HG02852 (cell line): Measurements from ENCODE around the gene GBP1.
"Not testable (repeated sequence)": the region's sequence is repeated elsewhere in the genome, so short reads cannot be mapped to it uniquely, and the experiment has no call there.

Experiments
- ATAC-seq: cut with Tn5 transposase; IDR thresholded peaks from one replicate; pipeline ENCODE4 v1.9.1; 2021; ENCODE audit warnings: mild to moderate bottlenecking, moderate library complexity; ENCODE audit not compliant: unreplicated experiment

GBP1 gene

GRCh38 chr1:89051955-89052312 lies 13.1 kb downstream of the GBP1 start:
- ATAC-seq: no peak

GRCh38 chr1:89051300-89051954 lies 13.6 kb downstream of the GBP1 start:
- no peak for ATAC-seq

GRCh38 chr1:89050649-89051033 lies 14.4 kb downstream of the GBP1 start:
- no peak for ATAC-seq

- not testable (repeated sequence) for ATAC-seq
Measured at GRCh38 chr1:89049901-89050648, 14.9 kb downstream of the GBP1 start.

GRCh38 chr1:89049187-89049586 lies 15.8 kb downstream of the GBP1 start:
- not testable (repeated sequence) for ATAC-seq

GRCh38 chr1:89047734-89048133 lies 17.3 kb downstream of the GBP1 start:
- ATAC-seq: no peak

- ATAC-seq: peak; percentile 79
Measured at GRCh38 chr1:89046318-89047183, 18.5 kb downstream of the GBP1 start.

- no peak for ATAC-seq
Measured at GRCh38 chr1:89044970-89045721, 19.9 kb downstream of the GBP1 start.

- no peak for ATAC-seq
Measured at GRCh38 chr1:89043940-89044339, 21.1 kb downstream of the GBP1 start.

GRCh38 chr1:89042491-89042890 lies 22.5 kb downstream of the GBP1 start:
- no peak for ATAC-seq

GRCh38 chr1:89041721-89042120 lies 23.3 kb downstream of the GBP1 start:
- no peak for ATAC-seq

- peak; percentile 91 for ATAC-seq
Measured at GRCh38 chr1:89041119-89041641, 23.8 kb downstream of the GBP1 start.

- ATAC-seq: no peak
Measured at GRCh38 chr1:89040315-89040626, 24.7 kb downstream of the GBP1 start.

- ATAC-seq: no peak
Measured at GRCh38 chr1:89037186-89037585, 27.8 kb downstream of the GBP1 start.

- ATAC-seq: no peak
Measured at GRCh38 chr1:89035080-89035479, 29.9 kb downstream of the GBP1 start.

- ATAC-seq: not testable (repeated sequence)
Measured at GRCh38 chr1:89034004-89034403, 31.0 kb downstream of the GBP1 start.

- ATAC-seq: not testable (repeated sequence)
Measured at GRCh38 chr1:89029051-89029450, 36.0 kb downstream of the GBP1 start.

GRCh38 chr1:89025928-89026327 lies 39.1 kb downstream of the GBP1 start:
- no peak for ATAC-seq

GRCh38 chr1:89023026-89023425 lies 42.0 kb downstream of the GBP1 start:
- no peak for ATAC-seq

GRCh38 chr1:89022167-89022959 lies 42.6 kb downstream of the GBP1 start, which contains the start of gene GBP3:
Gene GBP3 (minus strand): TSS chr1:89022866. CDS start chr1:89020721, 2,145 bp downstream.
- peak; percentile 81 for ATAC-seq
